Measurements from ENCODE around the gene ACOX2. TPM values are rescaled to one million over a fixed set of nuclear protein-coding genes. Genes with fewer than 3 reads are reported as not detected.
"Not testable (repeated sequence)": the region's sequence is repeated elsewhere in the genome, so short reads cannot be mapped to it uniquely, and the experiment has no call there.

The ACOX2 gene
- total RNA-seq, 1 experiment from 2014 or later, result 25.4 TPM

DNA sequence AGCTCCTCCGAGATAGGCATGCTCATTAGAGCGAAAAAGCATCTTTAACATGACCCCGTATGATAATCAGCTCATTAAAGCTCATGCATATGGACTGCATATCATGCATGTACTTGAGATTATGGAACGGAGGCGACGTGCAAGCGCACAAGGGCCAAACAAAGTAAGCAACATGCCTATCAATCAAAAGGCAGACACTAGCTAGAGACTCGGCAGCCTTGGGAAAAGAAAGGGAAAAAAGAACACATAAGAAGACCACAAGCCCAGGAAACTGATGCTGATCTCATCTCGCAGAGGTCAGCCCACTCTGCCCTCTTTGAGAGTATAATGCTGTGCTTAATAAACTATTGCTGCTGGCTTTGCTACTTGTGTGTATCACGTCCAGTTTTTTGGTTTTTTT is 2.6 kb upstream of the ACOX2 start:
- in situ Hi-C loops (cut with HindIII; ENCODE audit: low sequenced_read_pairs), result no loop called here
- no peak for DNase-seq (ENCODE audit: low spot score)

DNA sequence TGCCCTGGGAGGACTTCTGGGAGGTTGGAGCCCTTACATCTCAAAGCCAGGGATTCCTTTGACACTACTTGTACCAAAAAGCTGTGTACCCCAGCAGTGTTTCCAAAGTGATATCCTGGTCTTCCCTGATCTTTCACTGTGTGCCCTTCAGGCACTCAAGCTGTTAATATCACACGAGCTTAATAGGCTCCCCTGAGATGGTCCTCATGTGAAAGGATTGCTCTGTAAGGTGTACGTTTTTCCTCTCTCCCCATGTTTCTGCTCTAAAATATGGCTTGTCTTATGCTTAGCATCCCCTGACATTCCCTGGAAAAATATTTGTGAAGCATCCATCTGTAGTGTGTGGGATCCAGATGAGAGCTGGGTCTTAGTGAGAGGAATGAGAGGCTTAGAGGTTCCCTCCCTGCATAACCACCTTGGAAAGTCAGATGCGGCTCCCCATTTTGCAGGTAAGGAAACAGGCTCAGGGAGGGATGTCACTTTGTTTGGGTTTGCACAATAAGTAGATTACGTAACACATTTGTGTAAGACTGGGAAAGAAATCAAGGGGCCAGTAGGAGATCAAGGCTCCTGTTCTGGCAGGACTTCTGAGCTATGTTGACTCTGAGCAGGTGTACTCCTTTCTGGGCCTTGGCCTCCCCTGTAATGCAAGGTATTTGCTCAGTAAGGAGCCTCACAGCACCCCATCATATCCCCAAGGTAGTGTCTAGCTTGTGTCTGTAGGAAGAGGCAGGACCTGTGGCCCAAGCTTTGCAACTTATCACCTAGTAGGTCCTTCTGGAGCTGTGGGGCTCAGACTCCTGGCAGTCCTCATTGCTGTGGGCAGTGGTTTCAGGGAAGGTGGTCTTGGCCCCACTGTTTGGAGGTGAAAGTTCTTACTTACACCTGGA is 667 bp upstream of the ACOX2 start:
- DNase-seq (ENCODE audit: low spot score), result peak; percentile 69
- in situ Hi-C loops (cut with HindIII; ENCODE audit: low sequenced_read_pairs), result no loop called here

DNA sequence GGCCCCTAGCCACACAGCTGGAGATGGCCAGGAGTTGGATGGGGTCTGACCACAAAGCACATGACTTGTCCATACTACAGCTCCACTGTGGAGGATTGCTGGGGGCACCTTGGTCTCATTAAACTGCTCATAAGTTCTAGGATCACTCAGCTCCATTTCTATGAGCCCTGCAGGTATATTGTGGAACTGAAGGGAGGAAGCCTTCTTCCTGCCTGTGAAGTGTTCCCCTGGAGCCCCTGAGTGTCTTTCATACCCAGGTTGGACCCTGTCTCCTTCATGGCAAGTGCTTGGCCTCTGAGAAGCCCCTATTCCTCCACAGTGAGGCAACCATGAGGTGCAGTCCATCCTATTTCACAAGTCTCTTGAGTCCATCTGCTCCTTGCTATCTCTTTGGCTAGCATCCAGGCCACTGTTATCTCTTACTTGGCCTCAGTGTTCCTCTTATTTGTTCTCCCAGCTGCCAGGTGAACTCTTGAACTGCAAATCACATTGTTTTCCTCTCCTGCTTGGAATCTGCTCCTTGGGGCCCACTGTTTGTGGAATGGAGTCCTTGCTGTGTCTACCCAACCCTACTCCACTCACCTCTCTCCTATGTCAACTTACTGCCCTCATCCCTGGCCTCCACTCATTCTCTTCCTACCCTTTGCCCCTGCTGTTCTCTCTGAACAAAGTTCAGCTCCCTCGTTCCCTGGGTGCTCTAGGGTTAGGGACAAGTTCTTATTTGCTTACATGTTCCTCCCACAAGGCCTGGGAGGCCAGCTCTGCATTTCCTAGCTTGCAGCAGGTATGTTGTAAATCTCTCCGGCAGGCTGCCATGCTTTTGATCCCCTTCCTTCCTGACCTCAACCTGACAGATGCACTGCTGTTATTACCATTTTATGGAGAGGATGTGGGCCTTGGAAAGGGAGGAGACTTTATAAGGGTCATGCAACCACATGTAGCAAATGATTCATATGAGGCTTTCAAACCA is 1.2 kb downstream of the ACOX2 start:
- in situ Hi-C loops (cut with HindIII; ENCODE audit: low sequenced_read_pairs), result no loop called here
- peak; percentile 67 for DNase-seq (ENCODE audit: low spot score)

GRCh38 chr3:58534592-58535494 is 2.1 kb downstream of the ACOX2 start:
- in situ Hi-C loops (cut with HindIII; ENCODE audit: low sequenced_read_pairs), result no loop called here
- no peak for DNase-seq (ENCODE audit: low spot score)

DNA sequence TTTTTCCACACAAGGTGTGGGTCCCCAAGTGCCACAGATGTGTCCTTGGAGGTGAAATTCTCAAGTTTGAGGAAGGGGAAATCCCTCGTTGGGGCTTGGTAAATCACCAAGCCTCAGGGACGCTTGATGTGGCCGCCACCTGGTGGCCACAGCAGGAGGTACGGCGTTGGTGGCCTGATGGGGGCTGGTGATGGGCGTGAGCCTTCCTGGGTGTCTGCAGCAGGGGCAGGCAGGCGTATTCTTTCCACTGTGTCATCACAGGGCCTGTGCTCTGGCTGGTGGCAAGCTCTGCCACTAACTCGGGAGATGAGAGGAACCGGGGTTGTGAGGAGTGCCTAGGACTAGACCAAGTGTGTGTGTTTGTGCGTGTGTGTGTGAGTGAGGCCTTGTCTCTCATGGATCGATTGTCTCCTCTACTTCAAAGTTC is 4.2 kb downstream of the ACOX2 start:
- peak; percentile 27 for DNase-seq (ENCODE audit: low spot score)
- in situ Hi-C loops (cut with HindIII; ENCODE audit: low sequenced_read_pairs), result no loop called here

GRCh38 chr3:58531956-58532355 is 5.0 kb downstream of the ACOX2 start:
- DNase-seq (ENCODE audit: low spot score), result no peak
- in situ Hi-C loops (cut with HindIII; ENCODE audit: low sequenced_read_pairs), result no loop called here

DNA sequence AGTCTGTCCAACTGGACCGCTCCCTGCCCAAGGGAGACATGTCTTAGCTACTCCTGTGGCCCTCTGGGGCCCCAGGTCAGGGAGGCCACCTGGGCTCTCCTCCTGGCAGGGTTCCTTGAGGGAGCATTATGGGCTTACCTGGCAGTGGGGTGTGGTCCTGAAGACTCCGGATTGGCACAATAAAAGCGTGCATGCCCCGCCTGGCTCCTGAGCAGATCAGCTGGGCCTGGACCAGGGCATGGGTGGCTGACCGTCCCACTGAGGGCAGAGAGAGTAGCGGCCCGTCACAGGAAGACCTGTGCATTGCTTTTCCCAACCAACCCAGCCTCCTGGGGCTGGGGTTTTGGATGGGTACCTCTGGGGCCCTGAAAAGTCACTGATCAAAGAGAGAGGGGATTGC is 5.4 kb downstream of the ACOX2 start:
- no peak for DNase-seq (ENCODE audit: low spot score)
- in situ Hi-C loops (cut with HindIII; ENCODE audit: low sequenced_read_pairs), result no loop called here

- no peak for DNase-seq (ENCODE audit: low spot score)
- in situ Hi-C loops (cut with HindIII; ENCODE audit: low sequenced_read_pairs), result no loop called here
Measured at GRCh38 chr3:58530354-58530865, 6.6 kb downstream of the ACOX2 start.

GRCh38 chr3:58529516-58530353 is 7.3 kb downstream of the ACOX2 start:
- DNase-seq (ENCODE audit: low spot score), result no peak
- in situ Hi-C loops (cut with HindIII; ENCODE audit: low sequenced_read_pairs), result loop anchor here (10.0 kb wide), 1 partner anchor 335 kb away; no protein-coding TSS in a partner anchor

DNA sequence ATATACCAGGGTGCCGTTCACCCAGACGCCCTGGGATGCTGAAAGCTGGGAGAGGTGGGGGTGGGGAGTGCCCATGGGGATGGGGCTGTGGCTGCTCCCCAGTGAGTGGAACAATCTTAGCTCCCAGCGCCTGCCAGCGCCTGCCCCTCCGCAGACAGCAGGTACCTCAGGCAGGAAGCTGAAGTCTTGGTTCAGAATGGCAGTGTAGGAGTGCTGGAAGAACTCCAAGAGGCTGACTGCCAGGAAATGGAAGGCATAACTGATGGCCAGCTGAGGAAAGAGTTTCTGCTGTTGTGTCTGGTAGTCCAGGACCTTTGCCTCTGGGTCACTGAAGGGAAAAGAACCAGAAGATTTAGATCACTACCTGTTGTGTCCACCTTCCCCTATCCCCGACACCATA is 8.4 kb downstream of the ACOX2 start:
- in situ Hi-C loops (cut with HindIII; ENCODE audit: low sequenced_read_pairs), result loop anchor here (10.0 kb wide), 1 partner anchor 334 kb away; no protein-coding TSS in a partner anchor
- DNase-seq (ENCODE audit: low spot score), result peak; percentile 65

DNA sequence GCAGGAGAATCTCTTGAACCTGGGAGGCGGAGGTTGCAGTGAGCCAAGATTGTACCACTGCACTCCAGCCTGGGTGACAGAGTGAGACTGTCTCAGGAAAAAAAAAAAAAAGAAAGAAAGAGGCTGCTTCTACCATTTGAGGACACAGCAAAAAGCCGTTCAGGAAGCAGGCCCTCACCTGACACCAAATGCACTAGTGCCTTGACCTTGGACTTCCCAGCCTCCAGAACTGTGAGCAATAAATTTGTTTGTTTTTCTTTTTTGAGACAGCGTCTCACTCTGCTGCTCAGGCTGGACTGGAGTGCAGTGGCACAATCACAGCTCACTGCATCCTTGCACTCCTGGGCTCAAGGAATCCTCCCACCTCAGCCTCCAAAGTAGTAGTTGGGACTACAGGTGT is 9.6 kb downstream of the ACOX2 start:
- not testable (repeated sequence) for DNase-seq (ENCODE audit: low spot score)
- in situ Hi-C loops (cut with HindIII; ENCODE audit: low sequenced_read_pairs), result loop anchor here (10.0 kb wide), 1 partner anchor 333 kb away; no protein-coding TSS in a partner anchor

GRCh38 chr3:58526515-58526957 is 10.5 kb downstream of the ACOX2 start:
- no peak for DNase-seq (ENCODE audit: low spot score)
- in situ Hi-C loops (cut with HindIII; ENCODE audit: low sequenced_read_pairs), result loop anchor here (10.0 kb wide), 1 partner anchor 332 kb away; no protein-coding TSS in a partner anchor

GRCh38 chr3:58524326-58524888 is 12.6 kb downstream of the ACOX2 start:
- in situ Hi-C loops (cut with HindIII; ENCODE audit: low sequenced_read_pairs), result loop anchor here (10.0 kb wide), 1 partner anchor 330 kb away; no protein-coding TSS in a partner anchor

DNA sequence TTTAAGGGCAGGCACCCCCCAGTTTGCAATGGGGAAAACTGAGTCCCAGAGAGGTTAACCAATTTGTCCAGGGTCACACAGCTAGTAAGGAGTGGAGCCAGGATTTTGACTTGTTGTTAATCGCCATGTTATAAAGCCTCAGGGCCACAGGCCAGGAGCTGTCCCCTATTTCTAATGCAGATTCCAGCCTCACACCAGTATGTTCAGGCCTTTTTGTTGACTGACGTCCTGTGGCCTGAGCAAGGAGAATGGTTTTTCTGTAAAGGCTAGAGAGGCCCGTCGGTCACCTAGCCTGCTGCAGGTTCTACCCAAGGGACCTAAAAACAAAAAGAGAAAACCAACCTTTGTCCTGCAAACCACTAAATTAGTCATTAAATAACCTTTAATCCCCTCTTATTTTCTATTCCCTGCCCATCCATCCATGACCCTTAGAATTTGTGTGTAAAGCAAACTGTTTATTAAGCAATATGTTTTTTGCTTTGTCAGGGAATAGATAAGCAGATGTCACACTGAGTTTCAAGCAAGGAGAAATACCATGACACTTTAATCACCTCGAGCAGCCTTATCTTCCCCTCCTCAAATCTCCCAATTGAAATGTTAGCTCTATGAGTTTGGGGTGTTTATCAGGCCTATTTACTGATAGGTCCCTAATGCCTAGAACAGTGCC is 14.1 kb downstream of the ACOX2 start:
- no peak for DNase-seq (ENCODE audit: low spot score)
- in situ Hi-C loops (cut with HindIII; ENCODE audit: low sequenced_read_pairs), result loop anchor here (10.0 kb wide), 1 partner anchor 328 kb away; no protein-coding TSS in a partner anchor

More at GRCh38 chr3:58524326-58524888, 12.6 kb downstream of the ACOX2 start:
- peak; percentile 34 for DNase-seq (ENCODE audit: low spot score)

- peak; percentile 98 for DNase-seq (ENCODE audit: low spot score)
- in situ Hi-C loops (cut with HindIII; ENCODE audit: low sequenced_read_pairs), result loop anchor here (10.0 kb wide), 1 partner anchor 327 kb away; no protein-coding TSS in a partner anchor
Measured at GRCh38 chr3:58521917-58522631, 14.9 kb downstream of the ACOX2 start.

DNA sequence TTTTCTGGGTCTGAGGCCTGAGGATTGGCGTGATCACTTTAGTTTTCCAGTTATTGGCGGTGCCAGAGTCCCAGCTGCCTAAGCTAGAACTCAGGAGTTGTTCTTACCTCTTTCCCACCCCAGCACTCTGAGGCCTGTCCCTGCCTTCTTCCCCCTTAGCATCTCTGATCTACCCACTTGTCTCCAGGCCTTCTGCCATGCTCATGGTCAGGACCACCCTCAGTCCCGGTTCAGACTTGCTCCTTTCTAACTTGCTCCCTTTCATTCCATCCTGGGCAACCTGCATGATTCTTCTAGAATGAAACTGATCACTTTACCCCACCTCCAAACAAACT is 15.7 kb downstream of the ACOX2 start:
- in situ Hi-C loops (cut with HindIII; ENCODE audit: low sequenced_read_pairs), result loop anchor here (10.0 kb wide), 1 partner anchor 327 kb away; no protein-coding TSS in a partner anchor
- DNase-seq (ENCODE audit: low spot score), result no peak
